ENCODE data around the gene BMP2K. TPM values are rescaled to one million over a fixed set of nuclear protein-coding genes. Genes with fewer than 3 reads are reported as not detected.

BMP2K gene
- total and polyA plus RNA-seq, 2 of the 8 experiments (the other 6 are each of a cell fraction or from before 2014, with no cell fraction given), result 15.6 to 24.1 TPM

- Histone ChIP-seq H3K23me2 (ENCODE audit: low read depth, low read length) (peaks cover 5% of the 10 kb centered on the region), H3K27me3 (replicated peaks in 1 of 4; ENCODE audit: control insufficient read depth in 3 of 4, extremely low read depth in 1 of 4, insufficient read depth in 3 of 4, low read length in 3 of 4) (no peaks in the 10 kb centered on the region), H2AFZ (ENCODE audit: low read length) (no peak overlapping the region), H3K4me3 (ENCODE audit: extremely low read depth in 1 of 4, insufficient read depth in 2 of 4, low read depth in 3 of 4, low read length in 4 of 4) (peak overlapping the region in 1 of 4 experiments; percentile 79; a peak in 1 of 8 replicates), H3K79me2 (ENCODE audit: control insufficient read depth in 1 of 2, insufficient read depth in 2 of 2, low read length in 2 of 2) (peaks cover 0 to 26% of the 10 kb centered on the region in 2 experiments), H3K79me1 (ENCODE audit: low read depth, low read length) (no peaks in the 10 kb centered on the region), H4K5ac (ENCODE audit: insufficient read length, low read depth, low read length) (no peak overlapping the region), H2BK12ac (ENCODE audit: low read depth, low read length) (no peak overlapping the region), H2BK5ac (ENCODE audit: low read depth, low read length) (no peak overlapping the region), H2BK20ac (ENCODE audit: low read length) (no peak overlapping the region), H4K91ac (replicated peaks; ENCODE audit: insufficient read length, low read length) (no peak overlapping the region), H3K4me1 (replicated peaks in 1 of 4; ENCODE audit: control insufficient read depth in 3 of 4, insufficient read depth in 4 of 4, low read length in 3 of 4) (peaks cover 0 to 2% (median 0%) of the 10 kb centered on the region in 4 experiments; a peak in 2 of 7 replicates), H3K14ac (ENCODE audit: insufficient read length) (no peak overlapping the region), H3K36me3 (ENCODE audit: control insufficient read depth in 2 of 4, insufficient read depth in 4 of 4, low read length in 3 of 4) (no peaks in the 10 kb centered on the region), H2AK5ac (ENCODE audit: low read depth, low read length) (no peak overlapping the region), H3K9ac (replicated peaks in 1 of 4; ENCODE audit: extremely low read depth in 1 of 4, low read depth in 3 of 4, low read length in 3 of 4) (no peak overlapping the region), H3K4ac (replicated peaks; ENCODE audit: insufficient read length, low read depth, low read length) (no peak overlapping the region), H3K18ac (ENCODE audit: extremely low read depth, low read length) (no peak overlapping the region), H2BK120ac (replicated peaks; ENCODE audit: low read depth, low read length) (no peak overlapping the region), H3K27ac (ENCODE audit: low read depth, low read length) (no peak overlapping the region), H2BK15ac (ENCODE audit: low read length) (no peak overlapping the region), H3K4me2 (ENCODE audit: insufficient read depth in 1 of 2, low read depth in 2 of 2, low read length in 2 of 2) (peak overlapping the region; percentile 84 to 86; a peak in 2 of 4 replicates), H4K8ac (ENCODE audit: extremely low read depth, insufficient read depth, low read length) (no peak overlapping the region), H4K20me1 (replicated peaks in 1 of 2; ENCODE audit: control insufficient read depth in 1 of 2, insufficient read depth in 2 of 2, low read length in 2 of 2) (peaks cover 0 to 3% of the 10 kb centered on the region in 2 experiments), H3K56ac (replicated peaks; ENCODE audit: insufficient read length, low read depth, low read length) (no peak overlapping the region), H3K23ac (ENCODE audit: insufficient read length) (no peak overlapping the region), H3K9me3 (ENCODE audit: insufficient read depth in 2 of 2, low read depth in 1 of 2, low read length in 1 of 2) (no peaks in the 10 kb centered on the region)
- POLR2A ChIA-PET (ENCODE audit: partially characterized antibody), result interaction anchor here (0.6 to 1.4 kb wide), 3 partner anchors 14 to 30 kb away, joined by 3 read pairs; no protein-coding TSS in a partner anchor
- FAIRE-seq (no peak), DNase-seq (ENCODE audit: low read depth in 1 of 2, low spot score in 2 of 2) (no peak)
- no peak for TF ChIP-seq SAP30 (IDR thresholded peaks at IDR 0.05; ENCODE audit: insufficient read depth, insufficient replicate concordance, low read length)
- TF ChIP-seq CHD2 (IDR thresholded peaks at IDR 0.05; ENCODE audit: low read length), result no peak
- no peak for TF ChIP-seq BACH1 (IDR thresholded peaks at IDR 0.05; ENCODE audit: low read length)
- TF ChIP-seq TCF12 (IDR thresholded peaks at IDR 0.05; ENCODE audit: low read depth, low read length), result no peak
- CTCF ChIA-PET (ENCODE audit: partially characterized antibody), result interaction anchor here (1.1 kb wide), 1 partner anchor 142 kb away, joined by 3 read pairs; no protein-coding TSS in a partner anchor
- 90% methylated on average over 3 of the region's 3 CpGs; no CpG with 5 or more reads in 1 of the 2 experiments for WGBS, 2 experiments (ENCODE audit: extremely low coverage in 1 of 2, insufficient coverage in 1 of 2, insufficient read length in 1 of 2, insufficient replicate concordance in 2 of 2, low coverage in 1 of 2, low lambda C conversion rate in 2 of 2, missing lambda C conversion rate in 1 of 2)
Measured at GRCh38 chr4:78774417-78774816, 1.7 kb upstream of the BMP2K start.
